H9 (cell line): ENCODE data around the gene FRY. TPM values are rescaled to one million over a fixed set of nuclear protein-coding genes. Genes with fewer than 3 reads are reported as not detected.

ENCODE experiments used
- DNase-seq: peaks from one replicate; pipeline ENCODE4 v3.0.0-alpha.2; 2017
- H2AFZ ChIP-seq: one replicate; pipeline ENCODE4 v1.6.1; 2013; ENCODE audit warnings: mild to moderate bottlenecking, low read length, control low read depth, moderate library complexity
- H2AK5ac ChIP-seq: 2 replicates; pipeline ENCODE4 v1.6.1; 2013; ENCODE audit warnings: low read length, control low read depth, mixed read lengths; ENCODE audit not compliant: insufficient read length
- H2BK120ac ChIP-seq: one replicate; pipeline ENCODE4 v1.6.1; 2013; ENCODE audit warnings: low read depth, mild to moderate bottlenecking, low read length, control low read depth, inconsistent platforms; ENCODE audit not compliant: poor library complexity, severe bottlenecking
- H2BK12ac ChIP-seq: 2 replicates; pipeline ENCODE4 v1.6.1; 2013; ENCODE audit warnings: low read length, control low read depth, mixed read lengths, low read depth; ENCODE audit not compliant: insufficient read length
- H2BK15ac ChIP-seq: 2 replicates; pipeline ENCODE4 v1.6.1; 2013; ENCODE audit warnings: low read depth, low read length, control low read depth
- H2BK20ac ChIP-seq: one replicate; pipeline ENCODE4 v1.6.1; 2013; ENCODE audit warnings: low read depth, mild to moderate bottlenecking, low read length, control low read depth, inconsistent platforms; ENCODE audit not compliant: poor library complexity, severe bottlenecking
- H2BK5ac ChIP-seq: 2 replicates; pipeline ENCODE4 v1.6.1; 2013; ENCODE audit warnings: low read length, control low read depth, mixed read lengths; ENCODE audit not compliant: insufficient read length
- H3K14ac ChIP-seq: 2 replicates; pipeline ENCODE4 v1.6.1; 2013; ENCODE audit warnings: low read length, control low read depth; ENCODE audit not compliant: insufficient read depth
- H3K18ac ChIP-seq: 2 replicates; pipeline ENCODE4 v1.6.1; 2013; ENCODE audit warnings: low read depth, mild to moderate bottlenecking, mixed read lengths, low read length, control low read depth; ENCODE audit not compliant: insufficient read length
- H3K23ac ChIP-seq: 2 replicates; pipeline ENCODE4 v1.6.1; 2013; ENCODE audit warnings: low read length, control low read depth, mixed read lengths, low read depth; ENCODE audit not compliant: insufficient read length
- H3K23me2 ChIP-seq: 2 replicates; pipeline ENCODE4 v1.6.1; 2013; ENCODE audit warnings: low read depth, mild to moderate bottlenecking, mixed read lengths, low read length, control low read depth; ENCODE audit not compliant: insufficient read length, poor library complexity, severe bottlenecking
- H3K27ac ChIP-seq: 2 replicates; pipeline ENCODE4 v1.5.1; 2013; ENCODE audit warnings: low read length, control low read depth, mixed read lengths, low read depth; ENCODE audit not compliant: insufficient read length
- H3K27me3 ChIP-seq: 2 replicates; pipeline ENCODE4 v1.6.1; 2013; ENCODE audit warnings: low read length, control low read depth, inconsistent platforms; ENCODE audit not compliant: insufficient read depth
- H3K4ac ChIP-seq: 2 replicates; pipeline ENCODE4 v1.6.1; 2013; ENCODE audit warnings: low read depth, mild to moderate bottlenecking, control low read depth, inconsistent platforms, low read length, moderate library complexity
- H3K4me1 ChIP-seq: 2 replicates; pipeline ENCODE4 v1.6.1; 2013; ENCODE audit warnings: low read length, control low read depth, inconsistent platforms; ENCODE audit not compliant: insufficient read depth
- H3K4me2 ChIP-seq: 2 replicates; pipeline ENCODE4 v1.6.1; 2013; ENCODE audit warnings: low read length, control low read depth, mixed read lengths; ENCODE audit not compliant: insufficient read length, insufficient read depth
- H3K56ac ChIP-seq: 2 replicates; pipeline ENCODE4 v1.6.1; 2013; ENCODE audit warnings: low read depth, mild to moderate bottlenecking, mixed read lengths, low read length, control low read depth; ENCODE audit not compliant: insufficient read length
- H3K79me1 ChIP-seq: 2 replicates; pipeline ENCODE4 v1.6.1; 2013; ENCODE audit warnings: low read depth, mild to moderate bottlenecking, moderate library complexity, low read length, control low read depth, inconsistent platforms; ENCODE audit not compliant: insufficient read depth, poor library complexity, severe bottlenecking
- H3K79me2 ChIP-seq: 2 replicates; pipeline ENCODE4 v1.6.1; 2013; ENCODE audit warnings: low read length, control low read depth, inconsistent platforms; ENCODE audit not compliant: insufficient read depth
- H3K9ac ChIP-seq: 2 replicates; pipeline ENCODE4 v1.6.1; 2013; ENCODE audit warnings: low read length, control low read depth, mixed read lengths; ENCODE audit not compliant: insufficient read length; ENCODE audit errors: extremely low read depth
- H3K9me3 ChIP-seq: one replicate; pipeline ENCODE4 v1.6.1; 2013; ENCODE audit warnings: low read depth, low read length, inconsistent platforms; ENCODE audit not compliant: control insufficient read depth
- H3T11ph ChIP-seq: one replicate; pipeline ENCODE4 v1.6.1; 2013; ENCODE audit warnings: mild to moderate bottlenecking, low read length, control low read depth, inconsistent platforms
- H4K20me1 ChIP-seq: one replicate; pipeline ENCODE4 v1.6.1; 2013; ENCODE audit not compliant: control insufficient read depth, insufficient read length, insufficient read depth
- H4K5ac ChIP-seq: 2 replicates; pipeline ENCODE4 v1.6.1; 2013; ENCODE audit warnings: low read depth, mild to moderate bottlenecking, mixed read lengths, low read length, control low read depth; ENCODE audit not compliant: insufficient read length
- H4K8ac ChIP-seq: replicated peaks from 2 replicates; pipeline ENCODE4 v1.6.1; 2013; ENCODE audit warnings: low read length, control low read depth, mixed read lengths, low read depth; ENCODE audit not compliant: insufficient read length
- H4K91ac ChIP-seq: 2 replicates; pipeline ENCODE4 v1.6.1; 2013; ENCODE audit warnings: low read depth, mild to moderate bottlenecking, moderate library complexity, mixed read lengths, low read length, control low read depth; ENCODE audit not compliant: insufficient read length
- H3K27ac Mint-ChIP-seq, 3 experiments: 2 replicates in 2 of 3; 3 replicates in 1 of 3; pipeline ENCODE4 v1.8.0; 2020 to 2021; ENCODE audit warnings: mixed read lengths in 3 of 3, mild to moderate bottlenecking in 1 of 3, moderate library complexity in 1 of 3
- H3K27me3 Mint-ChIP-seq: 2 replicates; pipeline ENCODE4 v1.8.0; 2021; ENCODE audit warnings: low read depth, mild to moderate bottlenecking, moderate library complexity, mixed read lengths
- H3K36me3 Mint-ChIP-seq, 3 experiments: 2 replicates in 2 of 3; 3 replicates in 1 of 3; pipeline ENCODE4 v1.8.0; 2020 to 2021; ENCODE audit warnings: low read depth in 3 of 3, mixed read lengths in 3 of 3; ENCODE audit not compliant: insufficient read depth in 1 of 3
- H3K4me1 Mint-ChIP-seq, 2 experiments: 2 replicates each; pipeline ENCODE4 v1.8.0; 2020; ENCODE audit warnings: mixed read lengths in 2 of 2
- H3K4me3 Mint-ChIP-seq, 2 experiments: 2 replicates in 1 of 2; 3 replicates in 1 of 2; pipeline ENCODE4 v1.8.0; 2020 to 2021; ENCODE audit warnings: mild to moderate bottlenecking in 2 of 2, mixed read lengths in 2 of 2, moderate library complexity in 1 of 2
- H3K9me3 Mint-ChIP-seq, 2 experiments: 2 replicates in 1 of 2; 3 replicates in 1 of 2; pipeline ENCODE4 v1.8.0; 2020; ENCODE audit warnings: mild to moderate bottlenecking in 2 of 2, mixed read lengths in 2 of 2, moderate library complexity in 1 of 2
- whole genome bisulfite sequencing: extraction: QIAGEN DNeasy Blood & Tissue Kit; methylation state at CpG from one replicate; pipeline ENCODE4 v1.1.7; 2013; ENCODE audit warnings: missing lambda C conversion rate, low lambda C conversion rate, mixed read lengths; ENCODE audit not compliant: insufficient read length; ENCODE audit errors: extremely low coverage; 5-methylcytosine and 5-hydroxymethylcytosine counted together
- total RNA-seq: library from RNA; stranded (reverse); gene quantifications from 2 replicates; pipeline ENCODE4 v1.2.1, GENCODE V29; 2021
- TF ChIP-seq, protein P1 (sequence below): fragments of 200-600 bp; sonication (generic); conservative IDR thresholded peaks from 3 replicates; pipeline ENCODE4 v1.8.0; 2021; ENCODE audit warnings: antibody characterized with exemption, mild to moderate bottlenecking

FRY gene
- total RNA-seq, 1 experiment from 2014 or later = 5.2 TPM

DNA sequence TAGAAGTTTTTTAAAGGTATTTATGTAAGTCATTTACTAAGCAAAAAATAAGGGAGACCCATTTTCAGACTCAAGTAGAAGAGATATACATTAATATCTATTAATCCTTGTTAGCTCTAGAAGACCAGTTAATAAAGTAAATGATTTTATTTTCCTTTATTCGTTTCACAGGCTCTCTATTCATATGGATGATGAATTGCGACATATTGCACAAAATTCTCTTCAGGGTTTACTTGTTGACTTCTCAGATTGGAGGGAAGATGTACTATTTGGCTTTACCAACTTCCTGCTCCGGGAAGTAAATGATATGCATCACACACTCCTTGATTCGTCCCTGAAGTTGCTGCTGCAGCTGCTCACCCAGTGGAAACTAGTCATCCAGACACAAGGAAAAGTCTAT, 139.3 kb downstream of the FRY start:
- no CpG with 5 or more reads among the region's 4 CpGs for WGBS
- H2BK120ac ChIP-seq = no peak overlapping the region
- DNase-seq = no peak
- no peak overlapping the region for H3K56ac ChIP-seq
- no peak overlapping the region for H2BK5ac ChIP-seq
- TF ChIP-seq, protein P1, sequence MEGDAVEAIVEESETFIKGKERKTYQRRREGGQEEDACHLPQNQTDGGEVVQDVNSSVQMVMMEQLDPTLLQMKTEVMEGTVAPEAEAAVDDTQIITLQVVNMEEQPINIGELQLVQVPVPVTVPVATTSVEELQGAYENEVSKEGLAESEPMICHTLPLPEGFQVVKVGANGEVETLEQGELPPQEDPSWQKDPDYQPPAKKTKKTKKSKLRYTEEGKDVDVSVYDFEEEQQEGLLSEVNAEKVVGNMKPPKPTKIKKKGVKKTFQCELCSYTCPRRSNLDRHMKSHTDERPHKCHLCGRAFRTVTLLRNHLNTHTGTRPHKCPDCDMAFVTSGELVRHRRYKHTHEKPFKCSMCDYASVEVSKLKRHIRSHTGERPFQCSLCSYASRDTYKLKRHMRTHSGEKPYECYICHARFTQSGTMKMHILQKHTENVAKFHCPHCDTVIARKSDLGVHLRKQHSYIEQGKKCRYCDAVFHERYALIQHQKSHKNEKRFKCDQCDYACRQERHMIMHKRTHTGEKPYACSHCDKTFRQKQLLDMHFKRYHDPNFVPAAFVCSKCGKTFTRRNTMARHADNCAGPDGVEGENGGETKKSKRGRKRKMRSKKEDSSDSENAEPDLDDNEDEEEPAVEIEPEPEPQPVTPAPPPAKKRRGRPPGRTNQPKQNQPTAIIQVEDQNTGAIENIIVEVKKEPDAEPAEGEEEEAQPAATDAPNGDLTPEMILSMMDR = no peak
- H2BK15ac ChIP-seq = no peak overlapping the region
- H4K91ac ChIP-seq = no peak overlapping the region
- H2AK5ac ChIP-seq = no peak overlapping the region
- Mint-ChIP-seq H3K4me1 (peaks cover 0 to 5% of the 10 kb centered on the region in 2 experiments; a peak in 2 of 4 replicates), H3K9me3 (no peaks in the 10 kb centered on the region), H3K27ac (no peak overlapping the region; a peak in 1 of 7 replicates), H3K36me3 (no peaks in the 10 kb centered on the region), H3K4me3 (no peak overlapping the region), H3K27me3 (no peaks in the 10 kb centered on the region)
- no peaks in the 10 kb centered on the region for H3K27me3 ChIP-seq
- H2BK20ac ChIP-seq = no peak overlapping the region
- H3K18ac ChIP-seq = no peak overlapping the region
- H3K4me1 ChIP-seq = no peaks in the 10 kb centered on the region
- no peak overlapping the region for H4K5ac ChIP-seq
- H4K8ac ChIP-seq = no peak overlapping the region
- no peaks in the 10 kb centered on the region for H3K79me2 ChIP-seq
- H3K4me2 ChIP-seq = no peak overlapping the region
- H3K79me1 ChIP-seq = no peaks in the 10 kb centered on the region
- H3K27ac ChIP-seq = no peak overlapping the region
- H3K9me3 ChIP-seq = no peaks in the 10 kb centered on the region
- no peak overlapping the region for H3K4ac ChIP-seq
- no peaks in the 10 kb centered on the region for H4K20me1 ChIP-seq
- no peaks in the 10 kb centered on the region for H3K23me2 ChIP-seq
- no peak overlapping the region for H3K9ac ChIP-seq
- no peak overlapping the region for H3K23ac ChIP-seq
- no peak overlapping the region for H3T11ph ChIP-seq
- H2AFZ ChIP-seq = no peak overlapping the region
- H3K14ac ChIP-seq = no peak overlapping the region
- no peak overlapping the region for H2BK12ac ChIP-seq
